ENCODE data around the gene NUP210. TPM values are rescaled to one million over a fixed set of nuclear protein-coding genes. Genes with fewer than 3 reads are reported as not detected.

The NUP210 gene
- total and polyA plus RNA-seq, 2 experiments from 2014 or later: 13.8 to 73.9 TPM

DNA sequence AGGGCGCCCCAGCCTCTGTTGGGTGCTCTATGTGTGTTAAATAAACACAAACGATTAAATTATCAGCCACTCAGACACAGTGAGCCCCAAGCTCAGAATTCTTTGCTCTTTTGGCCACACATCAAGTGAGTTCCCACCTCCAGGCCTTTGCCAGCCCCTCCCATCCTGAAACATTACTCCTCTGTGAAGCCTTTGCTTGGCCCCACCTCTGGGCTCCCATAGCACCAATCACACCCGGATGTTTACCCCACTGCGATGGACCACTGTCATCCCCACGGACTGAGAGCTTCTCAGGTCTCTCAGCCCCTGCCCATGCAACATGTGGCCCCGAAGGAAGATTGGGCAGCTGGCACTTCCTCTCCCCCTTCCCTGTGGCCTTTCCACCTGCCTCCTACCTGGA is 85.1 kb downstream of the NUP210 start (continued):
- TF ChIP-seq, protein P1, sequence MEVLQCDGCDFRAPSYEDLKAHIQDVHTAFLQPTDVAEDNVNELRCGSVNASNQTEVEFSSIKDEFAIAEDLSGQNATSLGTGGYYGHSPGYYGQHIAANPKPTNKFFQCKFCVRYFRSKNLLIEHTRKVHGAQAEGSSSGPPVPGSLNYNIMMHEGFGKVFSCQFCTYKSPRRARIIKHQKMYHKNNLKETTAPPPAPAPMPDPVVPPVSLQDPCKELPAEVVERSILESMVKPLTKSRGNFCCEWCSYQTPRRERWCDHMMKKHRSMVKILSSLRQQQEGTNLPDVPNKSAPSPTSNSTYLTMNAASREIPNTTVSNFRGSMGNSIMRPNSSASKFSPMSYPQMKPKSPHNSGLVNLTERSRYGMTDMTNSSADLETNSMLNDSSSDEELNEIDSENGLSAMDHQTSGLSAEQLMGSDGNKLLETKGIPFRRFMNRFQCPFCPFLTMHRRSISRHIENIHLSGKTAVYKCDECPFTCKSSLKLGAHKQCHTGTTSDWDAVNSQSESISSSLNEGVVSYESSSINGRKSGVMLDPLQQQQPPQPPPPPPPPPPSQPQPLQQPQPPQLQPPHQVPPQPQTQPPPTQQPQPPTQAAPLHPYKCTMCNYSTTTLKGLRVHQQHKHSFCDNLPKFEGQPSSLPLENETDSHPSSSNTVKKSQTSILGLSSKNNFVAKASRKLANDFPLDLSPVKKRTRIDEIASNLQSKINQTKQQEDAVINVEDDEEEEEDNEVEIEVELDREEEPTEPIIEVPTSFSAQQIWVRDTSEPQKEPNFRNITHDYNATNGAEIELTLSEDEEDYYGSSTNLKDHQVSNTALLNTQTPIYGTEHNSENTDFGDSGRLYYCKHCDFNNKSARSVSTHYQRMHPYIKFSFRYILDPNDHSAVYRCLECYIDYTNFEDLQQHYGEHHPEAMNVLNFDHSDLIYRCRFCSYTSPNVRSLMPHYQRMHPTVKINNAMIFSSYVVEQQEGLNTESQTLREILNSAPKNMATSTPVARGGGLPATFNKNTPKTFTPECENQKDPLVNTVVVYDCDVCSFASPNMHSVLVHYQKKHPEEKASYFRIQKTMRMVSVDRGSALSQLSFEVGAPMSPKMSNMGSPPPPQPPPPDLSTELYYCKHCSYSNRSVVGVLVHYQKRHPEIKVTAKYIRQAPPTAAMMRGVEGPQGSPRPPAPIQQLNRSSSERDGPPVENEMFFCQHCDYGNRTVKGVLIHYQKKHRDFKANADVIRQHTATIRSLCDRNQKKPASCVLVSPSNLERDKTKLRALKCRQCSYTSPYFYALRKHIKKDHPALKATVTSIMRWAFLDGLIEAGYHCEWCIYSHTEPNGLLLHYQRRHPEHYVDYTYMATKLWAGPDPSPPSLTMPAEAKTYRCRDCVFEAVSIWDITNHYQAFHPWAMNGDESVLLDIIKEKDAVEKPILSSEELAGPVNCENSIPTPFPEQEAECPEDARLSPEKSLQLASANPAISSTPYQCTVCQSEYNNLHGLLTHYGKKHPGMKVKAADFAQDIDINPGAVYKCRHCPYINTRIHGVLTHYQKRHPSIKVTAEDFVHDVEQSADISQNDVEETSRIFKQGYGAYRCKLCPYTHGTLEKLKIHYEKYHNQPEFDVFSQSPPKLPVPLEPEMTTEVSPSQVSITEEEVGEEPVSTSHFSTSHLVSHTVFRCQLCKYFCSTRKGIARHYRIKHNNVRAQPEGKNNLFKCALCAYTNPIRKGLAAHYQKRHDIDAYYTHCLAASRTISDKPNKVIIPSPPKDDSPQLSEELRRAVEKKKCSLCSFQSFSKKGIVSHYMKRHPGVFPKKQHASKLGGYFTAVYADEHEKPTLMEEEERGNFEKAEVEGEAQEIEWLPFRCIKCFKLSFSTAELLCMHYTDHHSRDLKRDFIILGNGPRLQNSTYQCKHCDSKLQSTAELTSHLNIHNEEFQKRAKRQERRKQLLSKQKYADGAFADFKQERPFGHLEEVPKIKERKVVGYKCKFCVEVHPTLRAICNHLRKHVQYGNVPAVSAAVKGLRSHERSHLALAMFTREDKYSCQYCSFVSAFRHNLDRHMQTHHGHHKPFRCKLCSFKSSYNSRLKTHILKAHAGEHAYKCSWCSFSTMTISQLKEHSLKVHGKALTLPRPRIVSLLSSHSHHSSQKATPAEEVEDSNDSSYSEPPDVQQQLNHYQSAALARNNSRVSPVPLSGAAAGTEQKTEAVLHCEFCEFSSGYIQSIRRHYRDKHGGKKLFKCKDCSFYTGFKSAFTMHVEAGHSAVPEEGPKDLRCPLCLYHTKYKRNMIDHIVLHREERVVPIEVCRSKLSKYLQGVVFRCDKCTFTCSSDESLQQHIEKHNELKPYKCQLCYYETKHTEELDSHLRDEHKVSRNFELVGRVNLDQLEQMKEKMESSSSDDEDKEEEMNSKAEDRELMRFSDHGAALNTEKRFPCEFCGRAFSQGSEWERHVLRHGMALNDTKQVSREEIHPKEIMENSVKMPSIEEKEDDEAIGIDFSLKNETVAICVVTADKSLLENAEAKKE (CRISPR knock-in tag; IDR thresholded peaks at IDR 0.05): no peak
- TF ChIP-seq, protein P2, sequence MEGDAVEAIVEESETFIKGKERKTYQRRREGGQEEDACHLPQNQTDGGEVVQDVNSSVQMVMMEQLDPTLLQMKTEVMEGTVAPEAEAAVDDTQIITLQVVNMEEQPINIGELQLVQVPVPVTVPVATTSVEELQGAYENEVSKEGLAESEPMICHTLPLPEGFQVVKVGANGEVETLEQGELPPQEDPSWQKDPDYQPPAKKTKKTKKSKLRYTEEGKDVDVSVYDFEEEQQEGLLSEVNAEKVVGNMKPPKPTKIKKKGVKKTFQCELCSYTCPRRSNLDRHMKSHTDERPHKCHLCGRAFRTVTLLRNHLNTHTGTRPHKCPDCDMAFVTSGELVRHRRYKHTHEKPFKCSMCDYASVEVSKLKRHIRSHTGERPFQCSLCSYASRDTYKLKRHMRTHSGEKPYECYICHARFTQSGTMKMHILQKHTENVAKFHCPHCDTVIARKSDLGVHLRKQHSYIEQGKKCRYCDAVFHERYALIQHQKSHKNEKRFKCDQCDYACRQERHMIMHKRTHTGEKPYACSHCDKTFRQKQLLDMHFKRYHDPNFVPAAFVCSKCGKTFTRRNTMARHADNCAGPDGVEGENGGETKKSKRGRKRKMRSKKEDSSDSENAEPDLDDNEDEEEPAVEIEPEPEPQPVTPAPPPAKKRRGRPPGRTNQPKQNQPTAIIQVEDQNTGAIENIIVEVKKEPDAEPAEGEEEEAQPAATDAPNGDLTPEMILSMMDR (conservative IDR thresholded peaks at IDR 0.05; ENCODE audit: low read depth in 2 of 2): no peak
- TF ChIP-seq EZH2 (IDR thresholded peaks at IDR 0.05; ENCODE audit: low read depth, unreplicated experiment) (no peak), JUNB (IDR thresholded peaks at IDR 0.05; ENCODE audit: unreplicated experiment) (no peak), STAT1 (IDR thresholded peaks at IDR 0.05; ENCODE audit: unreplicated experiment) (no peak), ZNF331 (CRISPR knock-in tag; IDR thresholded peaks at IDR 0.05; ENCODE audit: low read depth) (no peak), NANOG (IDR thresholded peaks at IDR 0.05; ENCODE audit: borderline replicate concordance) (no peak)
- TF ChIP-seq, protein P3, sequence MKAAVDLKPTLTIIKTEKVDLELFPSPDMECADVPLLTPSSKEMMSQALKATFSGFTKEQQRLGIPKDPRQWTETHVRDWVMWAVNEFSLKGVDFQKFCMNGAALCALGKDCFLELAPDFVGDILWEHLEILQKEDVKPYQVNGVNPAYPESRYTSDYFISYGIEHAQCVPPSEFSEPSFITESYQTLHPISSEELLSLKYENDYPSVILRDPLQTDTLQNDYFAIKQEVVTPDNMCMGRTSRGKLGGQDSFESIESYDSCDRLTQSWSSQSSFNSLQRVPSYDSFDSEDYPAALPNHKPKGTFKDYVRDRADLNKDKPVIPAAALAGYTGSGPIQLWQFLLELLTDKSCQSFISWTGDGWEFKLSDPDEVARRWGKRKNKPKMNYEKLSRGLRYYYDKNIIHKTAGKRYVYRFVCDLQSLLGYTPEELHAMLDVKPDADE (IDR thresholded peaks at IDR 0.05): no peak

Data from GM23338 (cell line).